ENCODE data around the gene HIKESHI.

GRCh38 chr11:86278226-86278625 is 23.8 kb upstream of the HIKESHI start:
- TF ChIP-seq CTCF (IDR thresholded peaks at IDR 0.05), result no peak
- no peak for TF ChIP-seq ZFX (IDR thresholded peaks at IDR 0.05; ENCODE audit: borderline replicate concordance)

Measured in 22Rv1 (cell line).